BJ (cell line): ENCODE results near the gene KHDC4. TPM values are rescaled to one million over a fixed set of nuclear protein-coding genes. Genes with fewer than 3 reads are reported as not detected.

ENCODE experiments used
- CTCF ChIA-PET: fragments of 350-600 bp; formaldehyde crosslinking; extraction: SDS; loops from one replicate; lab custom pipeline; 2021; ENCODE audit warnings: antibody characterized with exemption, inconsistent platforms; lab: Yijun Ruan, JAX
- POLR2A ChIA-PET: fragments of 300-600 bp; sonication (Branson Sonifier 250); formaldehyde crosslinking; extraction: SDS; loops from one replicate; lab custom pipeline; 2021; ENCODE audit warnings: antibody characterized with exemption; lab: Charles Lee
- DNase-seq: peaks from one replicate; pipeline ENCODE4 v3.0.0-alpha.2; 2011; ENCODE audit warnings: low read depth
- H3K27me3 ChIP-seq: 2 replicates; pipeline ENCODE4 v1.6.0; 2011; ENCODE audit warnings: low read length; ENCODE audit not compliant: control insufficient read depth, insufficient read depth
- H3K36me3 ChIP-seq: 2 replicates; pipeline ENCODE4 v1.5.1; 2011; ENCODE audit warnings: low read length; ENCODE audit not compliant: control insufficient read depth, insufficient read depth
- H3K4me3 ChIP-seq: 2 replicates; pipeline ENCODE4 v1.5.1; 2011; ENCODE audit warnings: low read depth, mild to moderate bottlenecking, control low read depth, low read length
- polyA plus RNA-seq: library from polyadenylated mRNA; depleted of rRNA; stranded (reverse); fragments of >200 nt; gene quantifications from 2 replicates; pipeline ENCODE4 v1.2.3, GENCODE V29; 2011
- TF ChIP-seq, protein P1 (sequence below): IDR thresholded peaks from 2 replicates; pipeline ENCODE4 v1.5.1; 2011; ENCODE audit warnings: low read depth, mild to moderate bottlenecking, control low read depth, inconsistent platforms, low read length, moderate library complexity; ENCODE audit not compliant: insufficient read depth

KHDC4 gene
- polyA plus RNA-seq, 1 experiment, result 39.0 TPM

DNA sequence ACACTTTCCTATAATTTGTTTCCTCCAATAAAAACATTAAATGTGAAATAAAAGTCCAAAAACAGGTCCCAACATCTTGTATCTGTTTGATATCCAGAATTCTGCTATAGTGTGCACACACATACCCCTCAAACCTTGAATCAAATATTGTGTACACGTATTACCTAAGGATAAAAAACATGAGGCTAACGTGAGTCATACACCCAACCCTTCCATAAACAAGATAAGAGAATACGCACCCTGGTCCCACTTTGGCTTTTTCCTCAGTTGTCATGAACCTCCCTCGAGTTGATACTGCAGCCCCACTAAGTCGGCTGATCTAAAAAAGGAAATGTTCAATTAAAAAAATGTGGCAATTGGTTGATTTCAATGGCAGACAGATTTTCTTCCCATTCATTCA, 5.2 kb downstream of the KHDC4 start:
- POLR2A ChIA-PET, result no interaction called here
- H3K4me3 ChIP-seq, result no peak overlapping the region
- no peaks in the 10 kb centered on the region for H3K27me3 ChIP-seq
- CTCF ChIA-PET, result no interaction called here
- TF ChIP-seq, protein P1, sequence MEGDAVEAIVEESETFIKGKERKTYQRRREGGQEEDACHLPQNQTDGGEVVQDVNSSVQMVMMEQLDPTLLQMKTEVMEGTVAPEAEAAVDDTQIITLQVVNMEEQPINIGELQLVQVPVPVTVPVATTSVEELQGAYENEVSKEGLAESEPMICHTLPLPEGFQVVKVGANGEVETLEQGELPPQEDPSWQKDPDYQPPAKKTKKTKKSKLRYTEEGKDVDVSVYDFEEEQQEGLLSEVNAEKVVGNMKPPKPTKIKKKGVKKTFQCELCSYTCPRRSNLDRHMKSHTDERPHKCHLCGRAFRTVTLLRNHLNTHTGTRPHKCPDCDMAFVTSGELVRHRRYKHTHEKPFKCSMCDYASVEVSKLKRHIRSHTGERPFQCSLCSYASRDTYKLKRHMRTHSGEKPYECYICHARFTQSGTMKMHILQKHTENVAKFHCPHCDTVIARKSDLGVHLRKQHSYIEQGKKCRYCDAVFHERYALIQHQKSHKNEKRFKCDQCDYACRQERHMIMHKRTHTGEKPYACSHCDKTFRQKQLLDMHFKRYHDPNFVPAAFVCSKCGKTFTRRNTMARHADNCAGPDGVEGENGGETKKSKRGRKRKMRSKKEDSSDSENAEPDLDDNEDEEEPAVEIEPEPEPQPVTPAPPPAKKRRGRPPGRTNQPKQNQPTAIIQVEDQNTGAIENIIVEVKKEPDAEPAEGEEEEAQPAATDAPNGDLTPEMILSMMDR, result no peak
- H3K36me3 ChIP-seq, result peaks cover 22% of the 10 kb centered on the region
- no peak for DNase-seq

DNA sequence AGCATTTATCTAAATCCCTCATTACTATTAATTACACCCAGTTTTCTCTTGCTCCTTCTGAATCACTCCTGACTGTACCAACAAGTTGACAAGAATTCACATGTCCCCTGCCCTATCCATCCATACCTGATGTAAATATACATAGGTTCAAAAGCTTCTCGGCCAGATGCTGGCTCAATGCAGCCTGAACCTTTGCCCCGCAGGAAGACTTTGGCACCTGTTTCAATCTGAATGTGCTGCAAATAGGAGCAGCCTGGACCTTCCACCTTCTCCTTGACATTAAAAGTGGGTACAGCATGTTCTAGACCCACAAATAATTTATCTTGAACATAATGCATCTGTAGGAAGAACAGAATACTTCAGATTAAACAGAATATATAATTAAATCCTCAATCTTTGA, 8.7 kb downstream of the KHDC4 start:
- TF ChIP-seq, protein P1, result no peak
- no peak for DNase-seq
- H3K27me3 ChIP-seq, result no peaks in the 10 kb centered on the region
- ChIA-PET CTCF (no interaction called here), POLR2A (no interaction called here)
- H3K4me3 ChIP-seq, result no peak overlapping the region
- peaks cover 31% of the 10 kb centered on the region for H3K36me3 ChIP-seq

DNA sequence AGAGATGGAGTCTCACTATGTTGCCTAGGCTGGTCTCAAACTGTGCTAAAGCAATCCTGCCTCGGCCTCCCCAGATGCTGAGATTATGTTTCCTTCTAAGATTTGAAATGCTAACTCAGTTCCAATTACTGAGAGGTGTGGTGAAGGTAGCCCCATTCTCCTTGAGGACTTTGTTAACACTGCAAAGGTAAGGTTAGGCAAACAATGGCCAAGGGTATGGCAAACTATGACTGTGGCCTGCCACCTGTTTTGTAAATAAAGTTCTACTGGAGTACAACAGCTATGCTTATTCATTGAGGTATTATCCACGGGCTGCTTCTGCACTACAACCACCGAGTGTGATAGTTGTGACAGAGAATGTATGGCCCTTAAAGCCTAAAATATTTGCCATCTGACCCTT, 13.5 kb downstream of the KHDC4 start:
- ChIA-PET POLR2A (no interaction called here), CTCF (interaction anchor here (1.0 to 3.2 kb wide), 3 partner anchors 10 to 69 kb away, joined by 3 to 10 read pairs (median 8); no protein-coding TSS in a partner anchor)
- DNase-seq, result no peak
- TF ChIP-seq, protein P1, result no peak
- H3K4me3 ChIP-seq, result no peak overlapping the region
- H3K27me3 ChIP-seq, result no peaks in the 10 kb centered on the region
- H3K36me3 ChIP-seq, result peaks cover 31% of the 10 kb centered on the region

DNA sequence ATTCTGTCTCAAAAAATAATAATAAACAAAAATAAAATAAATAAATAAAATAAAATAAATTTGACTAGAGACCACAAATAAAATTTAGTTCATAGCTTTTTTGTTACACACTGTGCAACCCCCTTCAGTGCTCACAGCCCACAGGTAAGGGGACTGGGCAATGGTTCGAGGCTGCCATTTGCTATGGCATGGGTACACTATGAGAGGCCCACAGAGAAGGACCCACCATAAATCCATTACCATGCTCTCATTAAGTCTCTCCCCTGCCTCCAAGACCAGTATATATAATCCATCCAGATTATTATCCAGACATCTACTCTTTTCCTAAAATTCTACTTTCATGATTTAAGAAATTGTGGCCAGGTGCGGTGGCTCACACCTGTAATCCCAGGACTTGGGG, 14.4 kb downstream of the KHDC4 start:
- CTCF ChIA-PET, result interaction anchor here (1.4 to 3.2 kb wide), 2 partner anchors 11 to 13 kb away, joined by 8 to 10 read pairs; no protein-coding TSS in a partner anchor
- Histone ChIP-seq H3K4me3 (no peak overlapping the region), H3K36me3 (peaks cover 30% of the 10 kb centered on the region), H3K27me3 (no peaks in the 10 kb centered on the region)
- DNase-seq, result no peak
- TF ChIP-seq, protein P1, result no peak
- POLR2A ChIA-PET, result no interaction called here

DNA sequence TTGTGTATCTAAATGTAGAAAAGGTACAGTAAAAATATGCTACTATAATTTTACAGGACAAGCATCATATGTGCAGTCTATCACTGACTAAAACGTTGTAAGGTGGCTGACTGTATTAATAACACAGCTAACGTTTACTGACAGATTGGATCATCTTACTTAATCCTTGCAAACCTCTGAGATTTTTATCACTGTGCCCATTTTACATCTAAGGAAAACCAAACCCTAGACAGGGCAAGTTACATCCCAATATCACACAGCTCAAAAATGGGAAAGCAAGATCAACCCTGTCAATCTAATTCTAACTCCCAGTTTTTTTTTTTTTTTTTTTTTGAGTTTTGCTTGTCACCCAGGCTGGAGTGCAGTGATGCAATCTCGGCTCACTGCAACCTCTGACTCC, 15.6 kb downstream of the KHDC4 start:
- Histone ChIP-seq H3K36me3 (peaks cover 29% of the 10 kb centered on the region), H3K27me3 (no peaks in the 10 kb centered on the region), H3K4me3 (no peak overlapping the region)
- POLR2A ChIA-PET, result no interaction called here
- CTCF ChIA-PET, result interaction anchor here (0.6 to 3.2 kb wide), 3 partner anchors 14 to 200 kb away, joined by 3 to 10 read pairs (median 3); no protein-coding TSS in a partner anchor
- TF ChIP-seq, protein P1, result no peak
- DNase-seq, result no peak
